ENCODE data around the gene RPL13A. TPM values are rescaled to one million over a fixed set of nuclear protein-coding genes. Genes with fewer than 3 reads are reported as not detected.

The RPL13A gene
- total RNA-seq, 2 donors from 2014 or later = 4,147 to 5,288 TPM

DNA sequence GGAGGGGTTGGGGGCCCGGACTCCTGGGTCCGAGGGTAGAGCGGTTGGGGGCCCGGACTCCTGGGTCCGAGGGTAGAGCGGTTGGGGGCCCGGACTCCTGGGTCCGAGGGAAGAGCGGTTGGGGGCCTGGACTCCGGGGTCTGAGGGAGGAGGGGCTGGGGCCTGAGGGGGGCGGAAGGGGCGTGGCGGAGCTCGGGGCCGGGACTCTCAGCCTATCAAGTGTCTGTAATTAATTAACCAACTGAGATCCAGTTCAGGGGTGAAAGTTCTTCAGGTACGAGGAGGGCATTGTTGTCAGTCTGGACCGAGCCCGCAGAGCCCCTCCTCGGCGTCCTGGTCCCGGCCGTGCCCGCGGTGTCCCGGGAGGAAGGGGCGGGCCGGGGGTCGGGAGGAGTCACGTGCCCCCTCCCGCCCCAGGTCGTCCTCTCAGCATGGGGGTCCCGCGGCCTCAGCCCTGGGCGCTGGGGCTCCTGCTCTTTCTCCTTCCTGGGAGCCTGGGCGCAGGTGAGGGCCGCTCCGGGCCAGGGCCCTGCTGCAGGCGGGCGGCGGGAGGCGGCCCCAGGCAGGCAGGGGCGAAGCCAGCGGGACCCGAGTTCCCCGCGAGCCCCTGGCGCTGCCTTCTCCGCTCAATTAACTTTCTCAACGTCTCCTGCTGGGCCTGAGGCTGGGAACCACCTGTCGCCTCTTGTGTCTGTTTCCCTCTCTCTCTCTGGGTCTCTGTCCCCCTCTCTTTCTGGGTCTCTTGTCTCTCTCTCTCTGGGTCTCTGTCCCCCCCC, 25.8 kb downstream of the RPL13A start:
- peak; percentile 66 to 69 for ATAC-seq
- peak overlapping the region; percentile 82 to 92 for H3K27ac Mint-ChIP-seq
- no peaks in the 10 kb centered on the region for H3K36me3 Mint-ChIP-seq
- no peak for DNase-seq (ENCODE audit: low spot score in 2 of 2)
- H3K9me3 Mint-ChIP-seq = no peaks in the 10 kb centered on the region

DNA sequence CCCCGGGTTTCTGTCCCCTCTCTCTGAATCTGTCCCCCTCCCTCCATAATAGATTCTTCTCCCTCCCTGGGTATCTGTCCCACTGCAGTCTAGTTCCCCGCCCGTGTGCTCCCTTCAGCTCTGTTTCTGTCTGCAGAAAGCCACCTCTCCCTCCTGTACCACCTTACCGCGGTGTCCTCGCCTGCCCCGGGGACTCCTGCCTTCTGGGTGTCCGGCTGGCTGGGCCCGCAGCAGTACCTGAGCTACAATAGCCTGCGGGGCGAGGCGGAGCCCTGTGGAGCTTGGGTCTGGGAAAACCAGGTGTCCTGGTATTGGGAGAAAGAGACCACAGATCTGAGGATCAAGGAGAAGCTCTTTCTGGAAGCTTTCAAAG, 26.3 kb downstream of the RPL13A start:
- DNase-seq (ENCODE audit: low spot score in 2 of 2) (no peak), ATAC-seq (peak; percentile 18 to 33)
- Mint-ChIP-seq H3K36me3 (no peaks in the 10 kb centered on the region), H3K9me3 (no peaks in the 10 kb centered on the region), H3K27ac (peak overlapping the region; percentile 75 to 92)

DNA sequence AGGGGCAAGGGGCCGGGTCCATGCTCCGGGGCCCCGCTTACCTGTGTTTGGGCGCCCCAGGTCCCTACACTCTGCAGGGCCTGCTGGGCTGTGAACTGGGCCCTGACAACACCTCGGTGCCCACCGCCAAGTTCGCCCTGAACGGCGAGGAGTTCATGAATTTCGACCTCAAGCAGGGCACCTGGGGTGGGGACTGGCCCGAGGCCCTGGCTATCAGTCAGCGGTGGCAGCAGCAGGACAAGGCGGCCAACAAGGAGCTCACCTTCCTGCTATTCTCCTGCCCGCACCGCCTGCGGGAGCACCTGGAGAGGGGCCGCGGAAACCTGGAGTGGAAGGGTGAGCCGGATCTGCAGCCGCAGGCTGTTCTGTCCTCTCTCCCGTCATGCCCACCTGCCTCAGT, 26.7 kb downstream of the RPL13A start:
- H3K9me3 Mint-ChIP-seq = no peaks in the 10 kb centered on the region
- H3K36me3 Mint-ChIP-seq = no peaks in the 10 kb centered on the region
- ATAC-seq (no peak), DNase-seq (ENCODE audit: low spot score in 2 of 2) (no peak)
- H3K27ac Mint-ChIP-seq = peak overlapping the region in 1 of 2 donors; percentile 75

DNA sequence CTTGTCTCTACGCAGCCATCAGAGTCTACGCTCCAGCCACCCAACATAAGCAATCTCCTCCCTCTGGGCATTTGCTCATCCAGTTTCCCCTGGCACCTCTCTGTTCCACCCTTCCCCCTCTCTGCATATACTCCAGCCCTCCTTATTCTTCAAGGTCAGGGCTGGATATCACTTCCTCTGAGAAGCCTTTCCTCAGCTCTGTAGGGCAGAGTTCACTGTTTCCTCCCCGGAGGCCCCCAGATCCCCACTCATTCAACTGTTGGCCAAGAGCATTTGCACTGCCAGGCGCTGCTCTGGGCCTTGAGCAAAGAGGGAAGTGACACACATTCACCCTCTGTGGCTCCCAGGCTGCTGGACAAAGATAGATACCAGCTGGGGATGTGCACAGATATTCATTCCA, 28.4 kb downstream of the RPL13A start:
- Mint-ChIP-seq H3K36me3 (no peaks in the 10 kb centered on the region), H3K27ac (peak overlapping the region; percentile 12 to 87), H3K9me3 (no peaks in the 10 kb centered on the region)
- no peak for ATAC-seq
- DNase-seq (ENCODE audit: low spot score in 2 of 2) = no peak

DNA sequence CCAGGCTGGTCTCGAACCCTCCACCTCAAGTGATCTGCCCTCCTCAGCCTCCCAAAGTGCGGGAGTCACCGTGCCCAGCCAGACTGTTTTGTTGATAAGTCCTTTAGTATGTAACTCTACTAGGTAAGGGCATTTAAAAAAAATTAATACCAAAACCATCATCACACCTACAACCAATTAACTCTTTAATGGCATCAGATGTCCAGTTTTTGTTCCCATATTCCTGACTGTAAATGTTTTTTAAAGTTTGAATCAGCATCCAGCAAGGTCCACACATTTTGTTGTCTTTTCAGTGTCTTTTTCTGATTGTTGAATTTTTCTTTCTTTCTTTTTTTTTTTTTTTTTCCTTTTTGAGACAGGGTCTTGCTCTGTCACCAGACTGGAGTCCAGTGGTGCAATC, 30.6 kb downstream of the RPL13A start:
- Mint-ChIP-seq H3K27ac (no peak overlapping the region), H3K9me3 (no peaks in the 10 kb centered on the region), H3K36me3 (no peaks in the 10 kb centered on the region)
- ATAC-seq (no peak), DNase-seq (ENCODE audit: low spot score in 2 of 2) (no peak)

DNA sequence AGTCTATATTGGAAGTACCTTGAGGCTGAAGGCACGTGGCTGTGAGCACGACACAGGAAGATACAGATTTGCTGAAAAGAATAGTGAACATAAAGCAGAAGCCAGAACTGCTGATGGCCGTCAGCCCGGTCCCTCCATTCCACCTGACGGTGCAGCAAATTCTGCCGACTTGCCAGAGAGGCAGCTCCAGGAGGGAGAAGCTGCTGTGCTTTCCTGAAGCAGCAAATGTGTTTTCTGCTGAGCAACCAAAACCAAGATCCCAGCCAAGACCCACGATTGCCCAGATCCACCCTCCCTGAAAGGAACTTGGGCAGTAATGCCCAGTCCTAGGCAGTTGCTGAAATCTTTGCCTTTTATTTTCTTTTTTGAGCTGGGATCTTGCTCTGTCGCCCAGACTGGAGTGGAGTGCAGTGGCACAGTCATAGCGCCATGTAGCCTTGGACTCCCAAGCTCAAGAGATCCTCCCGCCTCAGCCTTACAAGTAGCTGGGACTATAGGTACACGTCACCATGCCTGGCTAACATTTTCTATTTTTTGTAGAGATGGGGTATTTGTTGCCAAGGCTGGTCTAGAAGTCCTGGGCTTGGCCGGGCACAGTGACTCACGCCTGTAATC, 33.4 kb downstream of the RPL13A start:
- Mint-ChIP-seq H3K9me3 (no peaks in the 10 kb centered on the region), H3K36me3 (no peaks in the 10 kb centered on the region), H3K27ac (no peak overlapping the region)
- ATAC-seq (no peak), DNase-seq (ENCODE audit: low spot score in 2 of 2) (no peak)

DNA sequence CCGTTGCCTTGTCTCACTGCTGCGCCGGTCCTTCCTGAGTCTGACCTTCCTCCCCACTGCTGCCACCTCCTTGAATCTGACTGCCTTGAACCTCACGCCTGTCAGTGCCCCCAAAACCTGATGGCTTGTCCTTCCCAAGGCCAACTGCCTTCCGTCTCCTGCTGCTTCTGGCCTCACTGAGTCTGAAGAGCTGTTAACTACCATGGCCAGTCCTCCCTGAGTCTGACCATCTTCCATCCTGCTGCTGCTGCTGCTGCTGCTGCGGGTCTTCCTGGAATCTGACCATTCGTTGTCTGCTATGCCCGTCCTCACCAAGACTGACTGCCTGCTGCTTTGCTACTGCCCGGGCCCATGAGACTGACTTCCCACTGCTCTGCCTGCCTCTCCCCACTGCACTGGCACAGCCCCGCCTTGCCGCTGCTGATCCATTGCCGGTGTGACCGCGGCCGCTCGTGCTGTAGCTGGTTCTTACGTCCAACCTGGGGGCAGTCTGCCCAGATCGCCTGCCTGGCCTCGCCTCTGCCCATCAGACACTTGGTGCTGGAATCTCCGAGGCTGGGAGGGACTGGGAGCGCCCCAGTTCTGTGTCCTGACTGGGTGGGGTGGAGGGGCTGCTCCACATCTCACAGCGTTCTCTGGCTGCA, 37.5 kb downstream of the RPL13A start:
- Mint-ChIP-seq H3K27ac (peak overlapping the region in 1 of 2 donors; percentile 6), H3K9me3 (no peaks in the 10 kb centered on the region), H3K36me3 (peaks cover 0 to 5% of the 10 kb centered on the region in 2 donors)
- DNase-seq (ENCODE audit: low spot score in 2 of 2) = no peak
- no peak for ATAC-seq

DNA sequence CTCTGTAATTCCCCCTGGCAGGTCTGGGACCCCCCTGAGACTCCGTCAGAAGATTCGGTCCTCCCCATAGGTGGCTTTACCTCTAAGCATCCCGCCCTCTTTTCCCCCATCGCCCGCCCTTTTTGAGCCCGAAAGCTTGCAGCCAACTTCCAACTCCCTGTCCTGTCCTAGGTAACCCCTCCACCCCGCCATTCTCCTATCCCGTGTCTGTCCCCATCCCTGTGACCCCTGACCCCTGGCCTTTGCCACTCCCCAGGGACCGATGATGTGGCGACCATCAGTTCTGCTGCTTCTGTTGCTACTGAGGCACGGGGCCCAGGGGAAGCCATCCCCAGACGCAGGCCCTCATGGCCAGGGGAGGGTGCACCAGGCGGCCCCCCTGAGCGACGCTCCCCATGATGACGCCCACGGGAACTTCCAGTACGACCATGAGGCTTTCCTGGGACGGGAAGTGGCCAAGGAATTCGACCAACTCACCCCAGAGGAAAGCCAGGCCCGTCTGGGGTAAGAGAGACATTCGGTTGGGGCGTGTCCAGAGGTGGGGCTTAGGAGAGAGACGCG, 40.9 kb downstream of the RPL13A start:
- DNase-seq (ENCODE audit: low spot score in 2 of 2) (no peak), ATAC-seq (no peak)
- H3K27ac Mint-ChIP-seq = no peak overlapping the region
- no peaks in the 10 kb centered on the region for H3K9me3 Mint-ChIP-seq
- peaks cover 0 to 5% of the 10 kb centered on the region in 2 donors for H3K36me3 Mint-ChIP-seq

DNA sequence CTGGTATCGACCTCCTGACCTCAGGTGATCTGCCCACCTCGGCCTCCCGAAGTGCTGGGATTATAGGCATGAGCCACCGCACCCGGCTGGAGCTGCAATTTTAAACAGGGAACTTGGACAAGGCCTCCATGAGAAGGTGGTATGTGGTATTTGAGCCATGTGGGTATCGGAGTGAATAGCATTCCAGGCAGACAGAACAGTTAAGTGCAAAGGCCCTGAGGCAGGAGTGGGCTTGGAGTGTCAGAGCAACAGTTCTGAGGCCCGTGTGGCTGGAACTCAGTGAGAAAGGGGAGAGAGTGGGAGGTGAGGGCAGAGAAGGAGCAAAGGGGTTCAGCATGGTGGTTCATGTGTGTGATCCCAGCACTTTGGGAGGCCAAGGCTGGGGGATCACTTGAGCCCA, 43.3 kb downstream of the RPL13A start:
- ATAC-seq = no peak
- DNase-seq (ENCODE audit: low spot score in 2 of 2) = no peak
- Mint-ChIP-seq H3K9me3 (no peaks in the 10 kb centered on the region), H3K36me3 (peaks cover 5% of the 10 kb centered on the region in 2 donors), H3K27ac (no peak overlapping the region)

DNA sequence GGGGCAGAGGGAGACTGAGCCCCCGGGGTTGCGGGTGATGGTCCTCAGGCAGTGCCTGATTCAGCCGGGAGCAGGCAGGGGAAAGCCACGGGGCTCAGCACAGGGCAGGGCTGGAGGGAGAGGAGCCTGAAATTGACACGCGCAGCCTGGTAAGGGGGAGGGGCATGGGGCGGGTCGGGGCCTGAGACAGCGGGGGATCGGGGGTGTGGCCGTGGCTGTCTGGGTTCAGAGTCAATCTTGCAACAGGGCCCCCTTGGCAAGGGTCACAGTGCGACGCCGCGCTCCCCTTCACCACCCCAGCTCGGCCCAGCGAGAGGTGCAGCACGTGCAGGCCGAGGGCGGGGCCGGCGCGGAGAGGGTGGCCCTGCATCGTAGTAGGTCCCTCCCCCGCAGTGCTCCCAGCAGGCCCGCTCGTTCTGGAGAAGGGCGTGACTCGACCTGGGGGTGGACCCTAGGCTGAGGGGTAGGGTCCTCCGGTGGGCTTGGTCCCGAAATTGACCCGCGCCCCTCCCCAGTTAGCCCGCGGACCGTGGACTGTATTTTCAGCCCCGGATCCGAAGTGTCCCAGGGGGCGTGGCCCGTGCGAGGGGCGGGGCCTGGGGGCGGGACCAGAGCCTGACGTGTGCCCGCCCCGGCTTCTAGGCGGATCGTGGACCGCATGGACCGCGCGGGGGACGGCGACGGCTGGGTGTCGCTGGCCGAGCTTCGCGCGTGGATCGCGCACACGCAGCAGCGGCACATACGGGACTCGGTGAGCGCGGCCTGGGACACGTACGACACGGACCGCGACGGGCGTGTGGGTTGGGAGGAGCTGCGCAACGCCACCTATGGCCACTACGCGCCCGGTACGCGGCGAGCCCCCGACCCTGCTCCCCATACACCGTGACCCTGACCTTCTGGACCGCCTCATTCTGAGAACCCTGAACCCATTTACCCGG, 46.4 kb downstream of the RPL13A start:
- peak; percentile 79 to 91 for DNase-seq (ENCODE audit: low spot score in 2 of 2)
- Mint-ChIP-seq H3K27ac (peak overlapping the region; percentile 77 to 95), H3K9me3 (no peaks in the 10 kb centered on the region), H3K36me3 (peaks cover 0 to 5% of the 10 kb centered on the region in 2 donors)
- ATAC-seq = peak; percentile 82 to 89

DNA sequence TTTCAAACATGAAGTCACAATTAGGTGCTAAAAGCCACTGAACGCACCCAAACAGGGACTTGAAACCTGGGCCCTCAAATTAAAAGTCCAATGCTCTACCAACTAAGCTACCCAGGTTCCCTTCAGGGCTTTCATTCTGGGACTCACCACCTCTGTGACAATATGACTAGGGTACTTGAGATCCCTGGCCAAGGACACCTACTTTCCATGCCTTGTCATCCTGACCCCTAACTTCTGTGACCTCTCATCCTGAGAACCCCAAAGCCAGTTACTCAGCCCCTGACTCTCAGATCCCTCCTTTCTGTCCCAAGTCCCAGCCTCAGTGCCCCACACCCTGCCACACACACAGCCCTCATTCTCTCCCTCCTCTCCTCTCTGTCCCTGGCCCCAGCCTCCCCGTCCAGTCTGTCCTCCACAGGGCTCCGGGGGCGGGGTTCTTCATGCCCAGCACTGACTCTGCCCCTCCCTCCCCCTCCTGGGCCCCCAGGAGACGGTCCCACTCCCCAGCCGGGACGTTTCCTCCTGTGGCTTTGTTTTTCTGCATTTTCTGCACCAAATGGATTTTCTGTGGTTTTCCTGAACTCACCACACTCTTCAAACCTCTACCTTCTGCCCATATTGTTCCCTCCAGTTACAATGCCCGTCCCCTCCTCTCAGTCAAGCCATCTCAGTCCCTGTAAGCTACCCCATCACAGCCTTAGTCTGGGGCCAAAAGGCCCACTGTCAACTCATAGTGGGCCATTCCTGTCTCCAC, 47.4 kb downstream of the RPL13A start:
- DNase-seq (ENCODE audit: low spot score in 2 of 2) = no peak
- Mint-ChIP-seq H3K36me3 (peaks cover 0 to 5% of the 10 kb centered on the region in 2 donors), H3K9me3 (no peaks in the 10 kb centered on the region), H3K27ac (peak overlapping the region; percentile 77 to 94)
- ATAC-seq = peak; percentile 2 to 57

DNA sequence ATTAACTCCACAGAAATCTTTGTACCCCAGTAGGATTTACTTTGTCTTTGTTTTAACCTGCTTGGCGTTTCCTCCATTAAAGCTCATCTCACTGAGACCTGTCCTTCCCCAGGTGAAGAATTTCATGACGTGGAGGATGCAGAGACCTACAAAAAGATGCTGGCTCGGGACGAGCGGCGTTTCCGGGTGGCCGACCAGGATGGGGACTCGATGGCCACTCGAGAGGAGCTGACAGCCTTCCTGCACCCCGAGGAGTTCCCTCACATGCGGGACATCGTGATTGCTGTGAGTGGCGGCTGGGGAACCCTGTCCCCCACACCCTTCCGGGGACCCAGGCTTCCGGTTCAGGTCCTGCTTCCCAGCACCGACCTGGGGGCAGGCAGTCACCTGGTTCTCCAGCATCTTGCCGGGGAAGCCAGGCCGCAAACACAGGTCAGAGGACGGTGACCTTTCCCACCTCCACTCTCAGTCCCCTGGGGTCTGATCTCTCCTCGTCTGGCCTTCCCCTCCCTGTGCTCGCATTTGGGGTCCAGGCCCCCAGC, 49.6 kb downstream of the RPL13A start:
- no peak for ATAC-seq
- Mint-ChIP-seq H3K36me3 (peaks cover 0 to 5% of the 10 kb centered on the region in 2 donors), H3K27ac (no peak overlapping the region), H3K9me3 (no peaks in the 10 kb centered on the region)
- no peak for DNase-seq (ENCODE audit: low spot score in 2 of 2)

DNA sequence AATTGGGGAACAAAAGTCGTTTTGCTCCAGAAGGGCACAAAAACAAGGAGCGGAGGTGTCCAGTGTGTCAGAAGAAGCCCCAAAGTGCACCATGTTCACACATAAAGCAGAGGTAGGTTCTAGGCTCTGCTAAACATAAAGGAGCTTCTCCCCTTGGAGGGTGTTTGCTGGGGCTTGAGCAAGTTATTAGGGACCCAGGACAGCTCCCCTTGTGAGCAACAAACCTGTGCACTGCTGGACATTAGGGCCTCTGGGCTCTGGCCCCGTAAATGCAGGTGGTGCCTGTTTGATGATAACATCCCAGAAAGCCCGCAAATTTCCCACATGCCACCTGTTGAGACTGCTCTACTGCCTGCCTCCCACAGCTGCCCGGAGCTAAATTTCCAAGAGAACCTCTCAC, 51.2 kb downstream of the RPL13A start:
- Mint-ChIP-seq H3K9me3 (no peaks in the 10 kb centered on the region), H3K27ac (no peak overlapping the region), H3K36me3 (peaks cover 0 to 5% of the 10 kb centered on the region in 2 donors)
- ATAC-seq (no peak), DNase-seq (ENCODE audit: low spot score in 2 of 2) (no peak)

DNA sequence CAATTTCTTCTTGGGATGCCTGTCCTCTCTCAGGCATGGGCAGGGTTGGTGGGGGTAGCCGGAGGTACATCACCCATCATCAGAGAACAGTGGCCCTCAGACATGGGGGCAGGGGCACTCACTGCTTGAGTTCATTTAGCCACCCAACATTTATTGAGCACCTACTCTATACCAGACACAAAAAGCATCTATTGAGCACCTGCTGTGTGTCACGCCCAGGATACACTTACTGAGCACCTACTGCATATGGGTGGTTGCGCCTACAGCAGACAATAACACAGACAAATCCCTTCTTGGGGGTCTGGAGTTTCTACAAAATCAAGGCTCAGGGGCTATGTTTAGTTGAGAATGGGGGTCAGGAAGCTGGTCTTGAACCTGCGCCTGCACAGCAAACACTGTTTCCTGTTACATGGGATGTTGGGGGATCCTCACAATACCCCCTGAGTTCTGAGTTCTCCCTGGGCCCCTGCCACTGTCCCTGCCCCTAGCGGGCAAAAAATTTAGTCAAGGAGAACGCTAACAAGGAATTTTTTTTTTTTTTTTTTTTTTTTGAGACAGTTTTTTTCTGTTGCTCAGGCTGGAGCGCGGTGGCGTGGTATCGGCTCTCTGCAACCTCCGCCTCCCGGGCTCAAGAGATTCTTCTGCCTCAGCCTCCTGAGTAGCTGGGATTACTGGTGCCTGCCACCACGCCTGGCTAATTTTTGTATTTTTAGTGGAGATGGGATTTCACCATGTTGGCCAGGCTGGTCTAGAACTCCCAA, 52.0 kb downstream of the RPL13A start:
- Mint-ChIP-seq H3K36me3 (peaks cover 0 to 4% of the 10 kb centered on the region in 2 donors), H3K9me3 (no peaks in the 10 kb centered on the region), H3K27ac (no peak overlapping the region)
- no peak for ATAC-seq
- no peak for DNase-seq (ENCODE audit: low spot score in 2 of 2)
